BE2C (cell line): Measurements from ENCODE around the gene EMX1.

Source experiments
- DNase-seq: peaks from one replicate; pipeline ENCODE4 v3.0.0-alpha.2; 2020
- H3K27me3 ChIP-seq: fragments of 250-450 bp; sonication (Bioruptor Pico); 2 replicates; pipeline ENCODE4 v1.5.1; 2020; ENCODE audit warnings: mild to moderate bottlenecking
- H3K36me3 ChIP-seq: fragments of 250-450 bp; sonication (Bioruptor Pico); 2 replicates; pipeline ENCODE4 v1.5.1; 2020; ENCODE audit warnings: mild to moderate bottlenecking
- H3K4me1 ChIP-seq: fragments of 250-450 bp; sonication (Bioruptor Pico); 2 replicates; pipeline ENCODE4 v1.5.1; 2020
- H3K4me3 ChIP-seq: 2 replicates; pipeline ENCODE4 v1.5.1; 2011; ENCODE audit warnings: low read depth, low read length
- H3K9me3 ChIP-seq: fragments of 250-450 bp; sonication (Bioruptor Pico); 2 replicates; pipeline ENCODE4 v1.5.1; 2020
- CTCF ChIP-seq: IDR thresholded peaks from 2 replicates; pipeline ENCODE4 v1.5.1; 2012; ENCODE audit warnings: mild to moderate bottlenecking, low read depth, low read length

The EMX1 gene

GRCh38 chr2:72979896-72980295, 62.6 kb downstream of the EMX1 start:
- Histone ChIP-seq H3K4me1 (no peaks in the 10 kb centered on the region), H3K9me3 (no peaks in the 10 kb centered on the region), H3K4me3 (no peak overlapping the region), H3K36me3 (no peaks in the 10 kb centered on the region), H3K27me3 (no peaks in the 10 kb centered on the region)
- TF ChIP-seq CTCF: no peak
- DNase-seq: no peak

GRCh38 chr2:72980535-72981217, 63.4 kb downstream of the EMX1 start:
- Histone ChIP-seq H3K4me3 (no peak overlapping the region), H3K9me3 (no peaks in the 10 kb centered on the region), H3K27me3 (no peaks in the 10 kb centered on the region), H3K36me3 (no peaks in the 10 kb centered on the region), H3K4me1 (no peaks in the 10 kb centered on the region)
- TF ChIP-seq CTCF: no peak
- no peak for DNase-seq

- Histone ChIP-seq H3K9me3 (no peaks in the 10 kb centered on the region), H3K4me1 (no peaks in the 10 kb centered on the region), H3K4me3 (no peak overlapping the region), H3K27me3 (no peaks in the 10 kb centered on the region), H3K36me3 (no peaks in the 10 kb centered on the region)
- TF ChIP-seq CTCF: no peak
- no peak for DNase-seq
Observed at GRCh38 chr2:72981536-72981935, 64.2 kb downstream of the EMX1 start.

- Histone ChIP-seq H3K27me3 (no peaks in the 10 kb centered on the region), H3K9me3 (no peaks in the 10 kb centered on the region), H3K4me3 (no peak overlapping the region), H3K36me3 (no peaks in the 10 kb centered on the region), H3K4me1 (no peaks in the 10 kb centered on the region)
- no peak for TF ChIP-seq CTCF
- DNase-seq: no peak
Observed at GRCh38 chr2:72982219-72982618, 64.9 kb downstream of the EMX1 start.

GRCh38 chr2:72982781-72983499, 65.6 kb downstream of the EMX1 start:
- H3K4me3 ChIP-seq: no peak overlapping the region
- TF ChIP-seq CTCF: no peak
- no peak for DNase-seq
- no peaks in the 10 kb centered on the region for H3K9me3 ChIP-seq
- no peaks in the 10 kb centered on the region for H3K27me3 ChIP-seq
- H3K4me1 ChIP-seq: no peaks in the 10 kb centered on the region
- H3K36me3 ChIP-seq: no peaks in the 10 kb centered on the region

- no peak for TF ChIP-seq CTCF
- Histone ChIP-seq H3K4me3 (no peak overlapping the region), H3K4me1 (no peaks in the 10 kb centered on the region), H3K36me3 (no peaks in the 10 kb centered on the region), H3K9me3 (no peaks in the 10 kb centered on the region), H3K27me3 (no peaks in the 10 kb centered on the region)
- DNase-seq: no peak
Observed at GRCh38 chr2:72983500-72984161, 66.3 kb downstream of the EMX1 start.
